CD4-positive, alpha-beta T cell treated with Interferon gamma for 1 hour (primary cell): ENCODE measurements around the gene IGF2.

Source experiments
- DNase-seq: peaks from one replicate; pipeline ENCODE4 v3.0.0-alpha.2; 2020

Gene IGF2

DNA sequence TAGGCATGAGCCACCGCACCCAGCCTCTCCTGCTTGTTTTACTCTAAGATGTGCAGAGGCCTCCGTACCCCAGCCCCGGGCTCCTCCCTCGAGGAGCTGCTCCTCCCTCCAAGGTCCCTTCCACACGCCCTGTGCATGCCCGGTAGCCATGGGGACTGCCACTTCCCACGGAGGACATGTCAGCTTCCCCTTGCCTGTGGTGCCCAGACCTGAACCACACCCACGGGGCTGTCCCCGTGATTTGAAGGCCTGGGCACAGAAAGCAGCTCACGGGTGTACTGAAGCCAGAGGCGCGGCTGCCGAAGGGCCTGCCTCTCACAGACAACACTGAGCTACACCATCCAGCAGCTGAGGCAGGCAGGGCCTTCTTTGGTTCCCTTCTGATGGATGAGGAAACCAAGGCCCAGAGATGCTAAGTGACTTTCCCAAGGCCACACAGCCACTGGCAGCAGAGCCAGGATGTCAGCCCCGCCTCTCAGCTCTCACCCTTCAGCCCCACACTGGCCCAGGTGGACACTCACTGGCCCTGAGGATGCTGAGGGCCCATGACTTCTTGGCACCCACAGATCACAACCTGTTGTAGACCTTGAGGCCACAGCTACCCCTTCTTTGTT, 14.5 kb upstream of the IGF2 start:
- DNase-seq: peak; percentile 13

- peak; percentile 76 for DNase-seq
Observed at GRCh38 chr11:2151500-2152257, 12.5 kb upstream of the IGF2 start.

DNA sequence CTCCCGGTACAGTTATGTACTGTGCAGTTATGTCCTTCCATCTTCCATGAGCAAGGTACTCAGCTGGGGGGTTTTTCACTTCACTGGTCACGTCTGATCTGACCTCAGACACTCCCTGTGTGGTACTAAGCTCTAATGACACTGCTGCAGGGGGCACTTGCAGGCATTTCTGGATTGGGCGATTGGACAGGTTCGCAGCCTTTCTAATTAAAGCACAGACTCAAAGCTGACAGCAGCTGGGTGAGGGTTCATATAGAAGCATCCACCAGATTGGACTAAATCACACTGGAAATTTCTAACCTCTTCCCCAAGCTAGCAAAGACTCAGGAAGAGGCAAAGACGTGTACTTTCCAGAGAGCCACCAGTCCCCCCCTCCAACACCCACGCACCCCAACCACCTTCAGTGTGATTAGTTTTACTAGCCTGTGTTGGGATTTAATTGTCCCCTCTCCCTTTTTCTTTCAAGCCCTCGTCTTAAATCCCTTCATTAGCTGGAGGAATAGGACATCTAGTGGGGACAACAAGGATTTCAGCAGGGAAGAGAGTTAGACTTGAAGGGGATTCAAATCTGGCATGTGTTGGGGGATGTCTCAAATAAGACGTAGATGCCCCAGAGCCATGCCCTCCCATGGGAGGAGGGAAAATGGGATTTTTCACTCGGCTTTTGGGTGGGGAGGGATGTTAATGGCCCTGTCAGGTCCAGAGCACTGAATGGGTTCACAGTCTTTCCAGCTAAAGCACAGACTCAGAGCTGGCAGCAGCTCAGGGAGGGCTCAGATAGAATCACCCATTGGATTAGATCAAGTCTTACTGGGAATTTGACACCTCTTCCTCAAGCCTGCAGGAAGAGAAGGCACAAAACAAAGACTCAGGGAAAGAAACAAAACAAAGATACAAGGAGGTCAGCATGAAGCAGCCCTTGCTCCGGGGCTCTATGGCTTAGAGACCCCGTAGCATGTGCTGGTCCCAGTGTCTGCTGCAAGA, 11.0 kb upstream of the IGF2 start:
- no peak for DNase-seq

DNA sequence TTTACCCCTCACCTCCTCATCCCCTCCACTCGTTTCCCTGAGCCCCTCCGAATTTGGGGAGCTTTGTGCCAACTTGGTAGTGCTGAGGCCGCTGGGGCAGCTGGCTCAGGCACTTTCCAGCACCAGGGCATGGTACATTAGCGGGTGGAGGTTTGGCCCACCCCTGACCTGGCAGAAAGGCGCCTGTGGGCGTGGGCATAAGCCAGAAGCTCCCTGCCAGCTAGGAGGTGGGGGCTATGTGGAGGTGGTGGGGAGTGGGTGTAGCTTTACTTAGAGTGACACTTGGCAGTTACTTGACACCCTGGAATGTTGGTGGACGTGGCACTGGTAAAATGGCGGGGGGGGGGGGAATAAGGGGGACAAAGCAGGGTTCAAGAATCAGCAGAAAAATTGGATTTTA, 10.3 kb upstream of the IGF2 start:
- no peak for DNase-seq

GRCh38 chr11:2148595-2148994, 9.4 kb upstream of the IGF2 start:
- no peak for DNase-seq

DNA sequence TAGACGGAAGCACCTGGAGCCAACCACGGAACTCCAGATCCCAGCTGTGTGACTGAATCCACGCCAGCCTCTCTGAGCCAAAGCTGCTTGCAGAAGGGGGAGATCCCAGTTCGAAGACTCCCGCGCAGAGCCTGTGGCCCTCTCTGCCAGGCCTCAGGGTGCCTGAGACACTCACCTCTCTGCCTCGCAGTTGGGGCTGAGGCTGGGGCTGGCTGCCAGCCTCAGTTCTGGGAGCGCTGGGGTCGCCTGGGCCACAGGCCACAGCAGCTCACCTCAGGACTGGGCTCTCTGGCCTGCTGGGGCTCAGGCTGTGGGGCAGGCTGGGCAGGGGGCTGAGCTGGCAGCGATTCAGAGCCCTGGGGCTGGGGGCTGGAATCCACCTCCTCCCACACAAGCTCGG, 8.2 kb upstream of the IGF2 start:
- DNase-seq: no peak

DNA sequence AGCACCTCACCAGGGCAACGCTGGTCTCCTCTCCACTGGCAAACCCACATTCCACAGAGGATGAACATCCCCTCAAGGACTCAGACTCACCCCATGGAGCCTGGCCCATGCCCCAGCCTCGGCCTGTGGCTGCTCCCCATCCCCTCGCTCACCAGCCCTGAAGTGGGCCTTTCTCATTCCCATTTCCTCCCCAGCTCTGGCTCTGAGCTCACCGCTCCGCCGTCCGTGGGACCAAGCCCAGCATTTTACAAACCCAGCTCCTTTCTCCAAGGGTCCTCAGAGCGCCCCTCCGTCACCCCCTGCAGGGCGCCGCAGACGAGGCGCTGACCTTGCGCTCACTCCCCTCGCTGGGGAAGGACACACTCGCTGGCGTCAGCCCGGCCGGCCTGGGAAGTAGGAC, 6.9 kb upstream of the IGF2 start:
- no peak for DNase-seq

- DNase-seq: no peak
Observed at GRCh38 chr11:2144544-2145248, 5.5 kb upstream of the IGF2 start.

GRCh38 chr11:2143799-2144543, 4.8 kb upstream of the IGF2 start:
- no peak for DNase-seq

DNA sequence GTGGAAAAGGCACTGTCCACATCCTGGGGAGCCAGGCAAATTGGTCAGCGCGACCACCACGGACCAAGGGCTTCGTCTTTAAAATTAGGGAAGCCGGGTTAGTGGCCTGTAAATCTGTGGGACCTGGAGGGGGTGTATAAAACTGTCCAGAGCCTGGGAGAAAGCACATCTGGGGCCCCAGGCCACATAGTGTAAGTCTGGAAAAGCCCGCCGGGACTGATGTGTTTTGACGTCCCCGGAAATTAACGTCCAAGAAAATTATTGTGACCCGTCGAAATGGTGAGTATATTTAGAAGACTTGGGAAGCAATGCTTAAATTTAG, 4.2 kb upstream of the IGF2 start:
- DNase-seq: no peak

DNA sequence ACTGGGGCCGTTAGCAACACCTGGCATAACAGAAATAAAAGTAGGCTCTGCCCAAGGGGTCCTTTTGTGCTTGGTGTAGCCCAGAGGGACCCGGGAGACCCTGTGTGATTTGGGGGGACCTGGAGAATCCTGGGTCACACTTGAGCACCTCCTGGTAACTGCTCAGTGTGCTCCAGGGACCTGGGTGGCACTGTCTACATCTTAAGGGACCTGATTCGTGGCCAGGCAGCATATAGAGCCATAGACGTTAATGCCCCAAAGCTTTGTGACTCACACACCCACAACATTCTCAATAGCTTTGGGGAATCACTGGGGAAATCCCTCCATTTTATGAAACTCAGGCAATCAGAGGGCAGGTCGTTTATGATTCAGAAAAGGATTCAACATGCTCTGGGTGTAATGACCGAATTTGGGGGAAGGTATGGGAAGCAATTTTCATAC, 3.6 kb upstream of the IGF2 start:
- DNase-seq: no peak

DNA sequence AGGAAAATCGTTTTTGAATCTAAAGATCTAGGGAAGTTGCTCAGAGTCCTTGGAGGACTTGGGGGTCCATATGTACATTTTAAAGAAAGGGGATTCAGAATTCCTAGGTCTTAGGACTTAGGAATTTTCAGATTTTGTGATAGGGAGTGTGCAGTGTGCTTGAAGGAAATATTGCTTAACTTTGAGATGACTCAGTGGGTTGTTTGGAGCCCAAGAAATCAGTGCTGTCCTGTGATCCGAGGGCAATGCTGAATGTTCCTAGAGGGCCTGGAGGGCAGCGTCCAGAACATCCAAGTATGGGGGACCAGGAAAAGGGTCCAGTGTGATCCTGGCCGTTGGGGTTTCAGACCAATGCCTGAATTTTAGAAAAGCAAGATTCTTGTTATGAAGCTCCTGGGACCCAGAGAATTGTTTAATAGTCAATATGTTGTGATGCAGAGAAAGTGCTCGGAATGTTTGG, 3.1 kb upstream of the IGF2 start:
- DNase-seq: no peak

GRCh38 chr11:2140411-2141400, 1.5 kb upstream of the IGF2 start:
- no peak for DNase-seq

DNA sequence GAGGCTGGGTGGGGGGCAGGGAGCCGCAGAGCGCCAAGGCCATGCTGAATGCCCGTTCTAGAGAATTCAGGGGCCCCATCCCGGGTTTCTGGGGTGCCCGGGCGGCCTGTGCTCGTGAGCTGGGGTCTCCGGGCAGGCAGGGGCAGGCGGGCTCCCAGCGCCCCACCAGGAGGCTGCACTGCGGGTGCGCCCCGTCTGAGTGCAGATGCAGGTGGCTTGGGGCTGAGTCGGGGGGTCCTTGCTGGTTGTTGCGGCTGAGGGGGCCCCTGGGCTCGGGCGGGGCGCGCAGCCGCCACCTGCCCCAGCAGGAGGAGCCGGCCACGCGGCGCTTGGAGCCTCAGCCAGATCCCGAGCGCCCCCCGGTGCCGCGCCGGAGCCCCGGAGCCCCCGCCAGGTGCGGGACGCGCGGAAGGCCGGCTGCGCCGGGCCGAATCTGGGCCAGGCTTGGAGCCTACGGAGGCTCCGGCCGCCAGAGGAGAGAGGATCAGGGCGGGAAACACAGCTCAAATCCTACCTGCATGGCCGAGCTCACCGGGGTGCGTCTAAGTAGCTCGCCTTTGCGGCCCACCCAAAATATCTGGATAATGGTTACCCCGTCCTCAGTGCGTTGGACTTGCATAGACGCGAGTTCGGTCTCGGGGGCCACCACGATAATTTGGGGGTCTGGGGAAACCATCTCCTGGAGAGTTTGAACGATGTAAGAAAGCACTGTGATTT, 590 bp upstream of the IGF2 start:
- DNase-seq: no peak

GRCh38 chr11:2138431-2139122, 612 bp downstream of the IGF2 start:
- DNase-seq: no peak

- DNase-seq: no peak
Observed at GRCh38 chr11:2138068-2138430, 1.1 kb downstream of the IGF2 start.

DNA sequence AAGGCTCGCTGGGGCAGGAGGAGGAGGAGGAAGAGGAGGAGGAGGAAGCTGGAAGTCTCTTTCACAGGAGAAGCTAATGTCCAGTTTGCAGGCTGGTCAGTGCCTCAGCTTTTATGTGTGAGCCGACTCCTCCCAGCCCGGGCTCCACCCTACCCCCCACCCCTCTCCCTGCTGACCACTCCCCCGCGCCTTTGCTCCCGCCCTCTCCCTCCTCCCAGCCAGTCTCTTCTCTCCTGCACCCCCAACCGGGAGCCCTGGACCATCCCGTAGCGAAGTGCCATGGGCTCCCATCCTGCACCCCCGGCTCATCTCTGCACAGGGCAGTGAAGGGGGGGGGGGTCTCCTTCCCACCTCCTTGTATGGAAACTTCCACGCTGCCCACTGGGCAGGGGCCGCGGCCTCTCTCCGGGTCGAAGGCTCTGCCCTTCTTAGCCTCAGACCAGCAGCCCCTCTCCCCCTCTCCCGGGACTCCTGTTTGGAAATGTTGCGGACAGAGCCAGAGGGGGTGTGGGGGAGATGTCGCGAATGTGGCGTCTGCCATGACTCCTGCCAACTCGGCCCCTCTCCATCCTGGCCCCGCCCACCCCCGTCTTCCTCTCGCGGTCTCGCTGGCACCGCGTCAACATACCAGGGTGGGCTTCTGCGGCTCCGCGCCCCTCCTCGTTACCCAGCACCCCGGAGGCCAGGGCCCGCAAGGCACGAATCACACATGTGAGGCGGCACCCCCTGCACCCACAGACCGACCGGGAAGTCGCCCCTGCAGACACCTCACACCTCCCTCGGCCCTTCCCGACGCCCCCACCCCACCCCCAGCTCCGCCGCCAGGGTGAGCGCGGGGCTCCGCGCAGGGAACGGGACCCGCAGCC, 1.8 kb downstream of the IGF2 start:
- DNase-seq: no peak

- no peak for DNase-seq
Observed at GRCh38 chr11:2136952-2137201, 2.3 kb downstream of the IGF2 start.
